Heart left ventricle (tissue), 13 donors: Measurements from ENCODE around the gene RBAK.

Source experiments
- CTCF ChIP-seq, 12 donors: fragments of 200-600 bp; sonication (generic) in 4 of 12; IDR thresholded peaks; one replicate each; pipeline versions ENCODE4 v1.5.0 to v1.8.0; 2018 to 2022; ENCODE audit warnings: antibody characterized with exemption in 12 of 12, mild to moderate bottlenecking in 5 of 12
- POLR2A ChIP-seq, 2 donors: fragments of 450-650 bp; IDR thresholded peaks; one replicate each; pipeline ENCODE4 v1.6.1; 2017; ENCODE audit warnings: antibody characterized with exemption in 2 of 2, mild to moderate bottlenecking in 2 of 2, moderate library complexity in 2 of 2
- donor health status: ischemic (EF 13 %, LVEDD 7.1; RV severe dilation, severe dysfunction).
- donor health status: DM: no; HTN: yes; CAD: no.
- donor health status: DM: no; HTN: no; CAD: no.
- donor health status: ischemic (EF 25% LVEDD 6.9; RV normal size, moderate dysfunction).
- donor health status: ischemic (EF 25% LVEDD 5.7; RV mildly dilated, moderate dysfunction).
- donor health status: ischemic (EF 35%, LVEDD 5.7; RV mildly dilated, moderate dysfunction).
- donor health status: nonischemic (EF 11% LVEDD 7.7; RV severe dilation, severe dysfunction).
- donor health status: DM: yes; HTN: yes; CAD: no.
- donor health status: PGD.
- donor health status: ischemic (EF 29% LVEDD 5.4; RV normal size, mild dysfunction).
- donor health status: nonischemic (EF 23%, LVEDD 6.1; RV moderate dilation, normal function).

GRCh38 chr7:5083311-5083711, 37.7 kb downstream of the RBAK start:
- TF ChIP-seq CTCF (IDR thresholded peaks at IDR 0.05) (no peak), POLR2A (IDR thresholded peaks at IDR 0.05) (no peak)
